HG02884 (cell line): Measurements from ENCODE around the gene MMGT1.

Experiments
- ATAC-seq: cut with Tn5 transposase; IDR thresholded peaks from one replicate; pipeline ENCODE4 v1.9.1; 2021; ENCODE audit warnings: mild to moderate bottlenecking, moderate library complexity; ENCODE audit not compliant: unreplicated experiment

The MMGT1 gene

DNA sequence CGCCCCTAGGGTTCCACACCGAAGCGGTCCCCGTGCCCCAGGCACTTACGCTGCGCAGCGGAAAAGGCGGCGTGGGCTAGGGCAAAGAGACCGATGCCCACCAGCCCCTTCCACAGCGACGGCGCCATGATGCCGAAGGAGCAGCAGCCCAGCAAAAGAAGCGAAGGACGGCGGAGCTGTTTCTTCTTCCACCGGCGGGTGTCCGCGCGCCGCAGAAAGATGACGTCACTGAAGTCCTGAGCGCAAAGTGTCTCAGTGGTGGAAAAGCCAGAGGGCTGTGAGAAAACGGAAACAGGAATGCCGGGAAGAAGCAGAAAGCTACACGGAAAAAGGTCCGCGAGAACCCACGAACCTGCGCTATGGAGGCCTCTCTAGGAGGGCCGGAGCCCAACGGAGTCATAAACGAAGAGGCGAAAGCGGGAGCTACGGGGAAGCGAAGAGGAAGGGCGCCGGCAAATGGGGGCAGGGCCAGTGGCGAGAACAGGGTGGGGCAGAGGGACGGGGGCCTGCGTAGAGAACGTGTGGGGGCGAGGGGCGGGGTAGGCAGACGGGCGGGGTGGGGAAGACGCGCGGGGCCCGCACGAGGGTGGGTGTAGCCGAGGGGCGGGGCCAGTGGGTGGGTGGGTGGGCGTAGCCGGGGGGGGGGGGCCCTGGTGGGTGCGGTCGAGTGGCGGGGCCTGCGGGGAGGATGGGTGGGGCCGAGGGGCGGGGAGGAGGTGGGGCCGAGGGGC, at the start of gene MMGT1:
TSS of gene MMGT1 (minus strand) at position 441 of the 731 bp plus-strand sequence. CDS start at position 128, 313 bp downstream.
- peak; percentile 73 for ATAC-seq

DNA sequence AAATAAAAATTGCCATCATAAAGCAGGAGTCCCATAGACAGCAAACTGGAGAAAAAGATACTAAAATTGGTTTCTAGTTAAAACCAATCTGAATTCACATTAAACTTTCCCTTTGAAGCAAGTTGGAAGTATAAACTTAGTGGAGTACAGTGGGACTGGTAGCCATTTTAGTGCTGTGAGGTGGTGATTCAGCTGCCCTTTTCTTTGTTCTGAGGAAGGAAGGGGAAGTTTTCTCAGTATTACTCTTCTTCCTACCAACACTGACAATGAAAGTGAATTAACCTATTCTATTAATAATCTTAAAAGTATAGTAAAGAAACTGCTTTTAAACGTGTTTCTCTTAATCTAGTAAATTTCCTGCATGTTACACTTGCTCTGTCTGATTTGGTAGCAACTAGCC, 48.1 kb upstream of the MMGT1 start:
- peak; percentile 61 for ATAC-seq

DNA sequence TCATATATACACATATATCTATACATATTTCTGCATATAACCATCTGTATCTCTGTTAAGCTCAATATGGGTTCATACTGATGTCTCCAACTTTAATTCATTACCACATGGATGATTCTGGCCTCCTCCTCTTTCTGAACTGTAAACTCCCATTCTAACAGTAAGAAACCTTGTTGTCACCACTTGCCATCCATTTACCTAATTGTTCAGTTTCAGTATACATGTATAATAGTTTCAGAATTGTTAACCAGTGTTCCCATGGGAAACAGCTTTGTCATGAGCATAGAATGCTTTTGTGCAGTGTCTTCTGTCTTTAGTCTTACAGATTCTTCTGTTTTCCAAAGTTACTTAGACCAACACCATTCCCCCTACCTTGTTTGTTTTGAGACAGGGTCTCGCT, 47.4 kb upstream of the MMGT1 start:
- peak; percentile 69 for ATAC-seq

DNA sequence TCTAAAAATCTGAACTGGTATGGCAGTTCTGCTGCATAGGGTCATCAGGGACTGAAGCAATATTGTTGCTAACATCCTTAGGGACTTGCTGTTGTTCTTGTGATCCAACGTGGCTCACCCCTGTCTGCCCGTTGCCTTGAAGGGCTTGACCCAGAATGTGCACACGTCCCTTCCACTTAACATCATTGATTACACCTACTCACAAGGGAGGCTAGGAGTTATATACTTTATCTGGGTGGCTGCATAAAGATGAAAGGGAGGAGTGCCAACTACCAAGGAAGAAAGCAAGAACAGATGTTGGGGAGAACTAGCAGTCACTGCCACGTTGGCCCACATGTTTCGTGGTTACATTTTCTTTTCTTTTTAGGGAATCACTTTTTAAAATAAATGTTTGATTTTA, 45.4 kb upstream of the MMGT1 start:
- ATAC-seq: no peak

DNA sequence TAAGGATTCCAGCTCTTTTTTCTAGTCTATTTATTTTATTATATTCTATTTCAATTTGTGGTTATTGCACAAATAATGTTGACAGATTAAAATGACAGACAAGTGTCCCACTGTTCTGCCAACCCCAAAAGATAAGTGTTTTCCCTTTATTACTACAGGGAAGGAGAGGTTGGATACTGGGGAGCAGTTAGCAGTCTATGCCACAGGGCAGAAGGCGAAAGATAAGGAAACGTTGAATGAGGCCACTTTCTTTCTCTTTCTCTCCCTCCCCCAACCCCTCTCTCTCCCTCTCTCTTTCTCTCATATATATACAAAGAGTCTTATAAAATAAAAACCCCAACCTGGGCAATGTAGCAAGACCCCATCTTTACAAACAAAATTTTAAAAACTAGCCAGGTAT, 43.1 kb upstream of the MMGT1 start:
- no peak for ATAC-seq

DNA sequence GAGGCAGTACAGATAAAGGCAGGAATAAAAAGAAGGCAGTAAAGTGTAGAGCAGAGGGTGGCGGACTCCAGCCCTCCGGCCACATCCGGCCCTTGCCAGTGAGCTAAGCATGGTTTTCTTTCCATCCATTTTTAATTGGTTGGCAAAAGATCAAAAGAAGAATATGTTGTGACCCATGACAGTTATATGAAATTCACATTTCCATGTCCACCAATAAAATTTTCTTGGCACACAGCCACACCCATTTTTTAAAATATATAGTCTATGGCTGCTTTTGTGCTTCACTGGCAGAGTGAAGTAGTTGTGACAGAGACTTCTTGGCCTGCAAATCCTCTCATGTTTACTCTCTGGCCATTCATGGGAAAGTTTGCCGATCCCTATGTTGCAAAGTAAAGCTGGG, 41.2 kb upstream of the MMGT1 start:
- ATAC-seq: no peak

DNA sequence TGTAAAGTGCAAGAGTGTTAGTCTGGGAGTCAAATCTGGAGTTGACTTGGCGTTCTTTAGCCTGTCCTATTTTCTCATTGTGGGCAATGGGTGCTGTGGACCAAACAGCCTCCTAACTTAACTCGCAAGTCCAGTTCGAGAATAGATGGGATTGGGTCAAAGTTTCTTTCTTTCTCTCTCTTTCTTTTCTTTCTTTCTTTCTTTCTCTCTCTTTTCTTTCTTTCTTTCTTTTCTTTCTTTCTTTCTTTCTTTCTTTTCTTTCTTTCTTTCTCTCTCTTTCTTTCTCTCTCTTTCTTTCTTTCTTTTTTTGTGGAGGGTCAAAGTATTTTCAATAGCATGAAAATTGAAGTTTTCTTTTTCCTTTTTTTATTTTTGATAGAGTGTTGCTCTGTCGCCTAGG, 14.5 kb upstream of the MMGT1 start:
- ATAC-seq: no peak

DNA sequence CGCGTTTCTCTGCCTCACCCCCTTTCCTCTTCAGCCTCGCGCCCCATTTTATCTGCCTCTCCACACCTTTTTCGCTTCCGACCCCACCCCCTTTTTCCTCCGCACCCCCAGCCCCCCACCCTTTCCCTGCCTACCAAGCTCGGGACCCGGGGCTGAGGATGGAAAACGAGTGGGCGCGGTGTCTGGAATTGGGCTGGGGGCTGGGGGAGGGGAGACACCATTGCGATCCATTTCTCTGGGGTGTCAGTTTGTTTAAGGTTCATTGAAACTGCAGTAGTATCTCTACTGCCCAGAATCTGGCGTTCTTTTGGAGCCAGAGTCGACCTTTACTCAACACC, 12.2 kb upstream of the MMGT1 start:
- no peak for ATAC-seq

DNA sequence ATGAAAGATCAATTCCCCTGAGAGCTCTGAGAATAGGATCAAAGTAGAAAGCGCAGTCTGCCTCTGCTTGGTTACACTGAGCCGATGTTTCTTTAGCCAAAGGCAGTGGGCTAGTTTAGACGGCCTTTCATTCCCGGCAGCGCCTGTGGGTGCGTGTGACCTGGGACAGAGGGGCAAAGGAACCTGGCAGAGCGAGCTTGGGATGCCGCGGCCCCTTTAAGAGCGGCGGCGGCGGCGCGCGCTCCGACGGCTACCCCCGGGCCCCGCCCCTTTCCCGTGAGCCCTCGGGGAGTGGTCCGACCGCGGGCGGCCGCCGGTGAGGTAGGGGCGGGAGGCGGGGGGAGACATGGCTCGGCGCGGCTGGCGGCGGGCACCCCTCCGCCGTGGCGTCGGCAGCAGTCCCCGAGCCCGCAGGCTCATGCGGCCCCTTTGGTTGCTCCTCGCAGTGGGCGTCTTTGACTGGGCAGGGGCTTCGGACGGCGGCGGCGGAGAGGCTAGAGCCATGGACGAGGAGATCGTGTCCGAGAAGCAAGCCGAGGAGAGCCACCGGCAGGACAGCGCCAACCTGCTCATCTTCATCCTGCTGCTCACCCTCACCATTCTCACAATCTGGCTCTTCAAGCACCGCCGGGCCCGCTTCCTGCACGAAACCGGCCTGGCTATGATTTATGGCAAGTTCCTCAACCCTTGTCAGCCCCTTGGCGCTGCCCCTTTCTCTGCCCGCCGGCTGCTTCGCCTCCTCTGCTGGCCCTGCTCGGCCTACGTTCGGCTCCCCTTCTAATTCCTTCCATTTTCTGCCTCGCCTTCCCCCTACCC, 11.6 kb upstream of the MMGT1 start, which contains the start of gene SLC9A6:
TSS of gene SLC9A6 (plus strand) at position 279 of the 816 bp plus-strand sequence. CDS start at position 503, 224 bp downstream.
- ATAC-seq: peak; percentile 91

DNA sequence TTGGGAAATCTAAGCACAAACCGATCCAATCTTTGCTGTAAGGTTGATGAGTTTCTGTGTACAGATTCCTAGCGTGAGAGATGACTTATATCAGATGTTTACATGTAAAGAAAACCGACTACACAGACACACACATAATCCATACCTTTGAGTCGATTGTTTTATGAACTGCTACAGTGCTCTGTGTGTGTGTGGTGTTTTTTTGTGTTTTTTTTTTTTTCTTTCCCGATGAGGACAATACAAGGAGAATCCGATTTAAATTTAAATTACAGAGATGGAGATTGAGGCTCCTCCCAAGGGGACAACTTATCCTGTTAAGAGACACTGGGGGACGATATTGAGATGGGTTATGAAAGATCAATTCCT, 11.0 kb upstream of the MMGT1 start:
- peak; percentile 13 for ATAC-seq

DNA sequence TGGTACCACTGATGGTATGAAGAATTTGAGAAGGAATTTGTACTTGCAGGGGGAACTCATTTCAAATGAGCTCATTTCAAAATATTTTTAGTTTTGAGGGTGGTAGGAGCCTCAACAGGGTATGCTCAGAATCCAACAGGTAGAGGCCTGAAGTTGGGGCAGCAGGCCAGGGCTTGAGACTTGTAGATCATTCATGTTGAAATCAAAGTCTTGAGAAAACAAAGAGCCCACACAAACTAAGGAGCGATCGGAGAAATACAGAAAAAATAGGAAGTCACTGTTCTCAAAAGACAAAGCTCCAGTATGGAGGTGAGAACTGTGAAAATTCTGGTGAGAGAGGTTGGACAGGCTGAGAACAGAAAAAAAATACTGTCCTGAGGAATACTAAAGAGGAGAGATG, 10.5 kb upstream of the MMGT1 start:
- ATAC-seq: no peak

DNA sequence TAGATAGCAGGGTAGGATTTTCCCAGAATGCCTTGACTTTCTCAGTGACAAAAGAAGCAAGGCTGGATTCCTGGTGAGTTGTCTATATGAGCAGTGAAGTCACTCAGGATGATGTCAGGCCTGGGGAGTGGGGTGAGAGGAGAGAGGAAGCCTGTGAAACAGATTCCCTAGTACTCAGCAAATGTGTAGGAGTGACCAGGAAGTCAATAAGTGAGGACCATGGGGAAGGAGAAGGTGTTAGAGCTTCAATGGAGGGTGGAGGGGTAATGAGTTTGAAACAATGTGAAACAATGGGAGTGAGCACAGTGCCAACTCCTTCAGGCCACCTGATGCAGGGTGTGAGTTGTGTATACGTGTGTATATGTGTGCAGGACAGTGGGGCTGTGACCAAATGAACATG, 9.1 kb upstream of the MMGT1 start:
- no peak for ATAC-seq

DNA sequence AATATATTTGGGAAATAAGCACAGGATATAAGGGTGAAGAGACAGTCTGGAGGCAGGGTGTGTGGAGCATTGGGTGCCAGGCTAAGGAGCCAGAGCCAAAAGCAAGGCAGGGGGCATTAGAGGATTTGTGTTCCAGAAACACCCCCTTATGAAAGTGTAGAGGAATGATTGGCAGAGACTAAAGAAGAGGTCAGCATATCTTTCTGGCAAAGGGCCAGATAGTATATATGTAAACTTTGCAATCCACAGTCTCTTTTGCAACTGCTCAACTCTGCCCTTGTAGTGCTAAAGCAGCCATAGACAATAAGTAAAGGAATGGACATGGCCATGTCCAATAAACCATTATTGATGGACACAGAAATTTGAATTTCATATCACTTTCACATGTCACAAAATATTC, 7.9 kb upstream of the MMGT1 start:
- no peak for ATAC-seq

DNA sequence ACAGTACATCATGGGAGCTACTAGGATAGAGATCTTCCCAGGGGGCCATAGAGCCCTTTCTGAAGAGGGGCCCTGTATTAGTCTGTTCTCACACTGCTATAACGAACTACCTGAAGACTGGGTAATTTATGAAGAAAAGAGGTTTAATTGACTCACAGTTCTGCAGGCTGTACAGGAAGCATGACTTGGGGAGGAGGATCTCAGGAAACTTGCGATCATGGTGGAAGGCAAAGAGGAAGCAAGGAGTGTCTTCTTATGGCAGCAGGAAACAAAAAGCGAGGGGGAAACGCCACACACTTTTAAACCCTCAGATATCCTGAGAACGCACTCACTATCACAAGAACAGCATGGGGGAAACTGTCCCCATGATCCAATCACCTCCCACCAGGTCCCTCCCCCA, 7.2 kb upstream of the MMGT1 start:
- no peak for ATAC-seq

DNA sequence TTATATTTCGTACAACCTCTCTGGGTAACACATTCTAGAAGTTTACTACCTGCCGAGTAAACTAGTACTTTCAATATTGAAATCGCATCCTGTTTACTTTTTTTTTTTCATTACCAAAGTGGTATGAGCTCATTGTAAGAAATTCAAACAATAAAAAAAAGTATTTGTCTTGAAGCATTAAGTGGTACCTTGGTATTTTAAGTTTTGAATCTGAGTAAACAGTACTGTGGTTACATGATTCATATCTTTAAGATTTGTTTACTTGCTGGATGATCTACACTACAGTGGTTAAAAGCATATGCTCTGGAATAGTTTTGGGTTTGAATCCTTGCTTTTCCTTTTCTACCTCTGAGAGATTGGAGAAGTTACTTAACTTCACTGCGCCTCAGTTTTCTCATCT, 3.8 kb upstream of the MMGT1 start:
- no peak for ATAC-seq

DNA sequence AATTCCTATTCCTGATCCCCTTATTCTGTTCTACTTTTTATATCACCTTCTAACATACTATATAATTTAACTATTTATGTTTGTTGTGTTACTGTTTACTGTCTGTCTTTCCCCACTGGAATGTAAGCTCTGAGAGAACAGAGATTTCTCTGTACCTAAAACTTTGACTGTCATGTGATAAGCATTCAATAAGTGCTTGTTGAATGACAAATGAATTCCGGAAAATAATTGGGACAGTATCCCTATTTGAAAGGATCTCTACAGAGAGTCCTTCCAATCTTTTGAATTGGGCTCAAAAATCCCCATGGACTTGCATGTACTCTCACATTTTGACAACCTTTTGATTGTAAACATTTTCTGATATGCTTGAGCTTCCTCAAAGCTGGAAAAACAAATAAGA, 1.6 kb upstream of the MMGT1 start:
- no peak for ATAC-seq

DNA sequence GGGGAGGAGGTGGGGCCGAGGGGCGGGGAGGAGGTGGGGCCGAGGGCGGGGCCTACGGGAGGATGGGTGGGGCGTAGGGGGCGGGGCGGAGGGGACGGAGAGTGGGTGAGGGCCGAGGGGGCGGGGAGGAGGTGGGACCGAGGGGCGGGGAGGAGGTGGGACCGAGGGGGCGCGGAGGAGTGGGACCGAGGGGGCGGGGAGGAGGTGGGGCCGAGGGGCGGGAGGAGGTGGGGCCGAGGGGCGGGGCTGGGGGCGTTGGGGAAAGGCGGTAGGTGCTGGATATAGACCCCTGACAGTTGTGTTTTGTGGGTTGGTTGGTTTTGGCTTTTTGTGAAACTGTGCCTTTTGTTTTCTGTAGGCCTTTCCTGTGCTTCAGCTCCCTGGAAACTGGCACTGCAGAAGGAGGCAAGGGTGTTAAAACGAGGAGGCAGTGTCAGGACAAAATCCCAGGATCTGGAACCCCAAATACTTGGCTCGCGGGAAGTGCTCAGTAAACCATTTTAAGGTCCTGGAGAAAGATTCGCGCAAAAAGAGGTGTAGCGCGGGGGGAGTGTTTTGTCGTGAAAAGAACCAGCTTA, 580 bp upstream of the MMGT1 start:
- no peak for ATAC-seq

DNA sequence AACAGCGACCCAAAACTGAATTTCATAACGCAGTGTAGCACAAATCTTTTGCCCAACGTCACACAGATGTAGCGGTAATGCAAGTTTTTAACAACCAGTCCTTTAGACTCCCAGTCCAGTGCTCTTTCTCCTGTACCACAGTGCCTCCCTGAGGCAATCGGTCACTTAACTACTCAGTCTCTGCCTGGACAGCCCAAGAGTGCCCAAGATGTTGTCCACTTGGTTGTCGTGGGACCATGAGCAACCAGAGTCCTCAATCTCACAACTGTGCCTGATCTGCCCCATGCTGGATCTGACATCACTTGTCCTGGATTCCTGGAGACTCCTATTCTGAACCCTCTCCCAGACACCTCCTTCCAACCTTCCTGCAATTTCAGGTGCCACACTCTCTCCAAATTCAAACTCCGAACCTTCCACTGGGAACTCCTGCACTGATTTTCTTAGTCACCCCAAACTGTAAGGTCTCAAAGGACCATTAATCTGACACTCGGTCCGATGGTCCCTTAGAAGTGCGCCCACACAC, 702 bp downstream of the MMGT1 start:
- ATAC-seq: no peak

DNA sequence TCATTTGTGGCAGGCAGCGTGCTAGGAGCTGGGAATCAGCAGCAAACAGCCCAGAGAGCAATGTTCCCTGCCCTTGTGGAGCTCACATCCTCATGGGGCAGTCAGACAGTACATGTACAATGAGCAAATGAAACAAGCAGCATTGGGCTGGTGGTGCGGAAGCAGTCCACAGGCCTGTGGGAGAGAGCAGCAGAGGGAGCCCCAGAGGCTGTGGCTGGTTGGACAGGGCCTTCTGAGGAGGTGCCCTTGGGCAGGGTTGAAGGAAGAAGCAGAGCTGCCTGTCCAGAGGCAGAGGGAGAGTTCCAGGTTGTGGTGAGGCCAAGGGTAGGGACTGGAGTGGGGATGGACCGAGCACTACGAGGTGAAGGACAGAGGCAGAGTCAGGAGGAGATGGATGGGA, 22.5 kb downstream of the MMGT1 start:
- ATAC-seq: no peak

DNA sequence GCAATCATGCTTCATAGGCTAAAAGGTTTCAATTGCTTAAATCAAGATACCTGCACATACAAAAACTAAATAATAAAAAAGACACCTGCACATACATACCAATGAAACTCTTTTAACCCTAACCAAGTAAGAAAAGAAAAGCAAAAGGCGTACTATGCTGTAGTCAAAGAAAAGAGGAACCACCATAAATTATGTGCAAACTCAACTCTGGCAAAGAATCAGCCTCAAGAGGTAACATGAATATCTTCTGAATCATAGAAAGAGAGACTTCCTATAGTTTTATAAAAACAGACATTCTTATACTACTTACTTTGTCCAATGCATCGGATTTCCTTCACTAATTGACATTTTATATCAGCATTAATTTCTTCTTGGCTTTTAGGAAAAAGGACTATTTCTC, 29.3 kb downstream of the MMGT1 start:
- no peak for ATAC-seq

DNA sequence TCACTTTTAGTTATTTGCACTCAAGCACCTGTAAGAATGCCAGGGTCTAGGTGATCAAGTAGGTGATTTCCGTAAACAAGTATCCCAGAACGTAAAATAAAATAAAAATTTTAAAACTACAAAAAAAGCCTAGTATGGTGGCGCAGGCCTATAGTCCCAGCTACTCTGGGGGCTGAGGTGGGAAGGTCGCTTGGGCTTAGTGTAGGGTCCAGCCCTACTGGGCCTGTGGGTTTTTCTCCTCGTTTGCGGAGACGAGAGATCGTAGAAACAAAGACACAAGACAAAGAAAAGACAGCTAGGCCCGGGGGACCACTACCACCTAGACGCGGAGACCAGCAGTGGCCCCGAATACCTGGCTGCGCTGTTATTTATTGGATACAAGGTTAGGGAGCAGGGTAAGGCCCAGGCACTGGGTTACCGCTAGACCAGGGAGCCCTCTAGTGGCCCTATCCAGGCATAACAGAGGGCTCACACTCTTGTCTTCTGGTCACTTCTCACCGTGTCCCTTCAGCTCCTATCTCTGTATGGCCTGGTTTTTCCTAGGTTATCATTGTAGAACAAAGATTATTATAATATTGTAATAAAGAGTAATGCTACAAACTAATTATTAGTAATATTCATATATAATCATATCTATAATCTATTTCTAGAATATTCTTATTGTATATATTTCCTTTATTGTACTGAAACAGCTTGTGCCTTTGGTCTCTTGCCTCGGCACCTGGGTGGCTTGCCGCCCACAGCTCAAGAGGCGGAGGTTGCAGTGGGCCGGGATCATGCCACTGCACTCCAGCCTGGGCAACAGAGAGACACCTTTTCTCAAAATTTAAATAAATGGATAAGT, 41.9 kb downstream of the MMGT1 start:
- no peak for ATAC-seq
